GM21360 (cell line): ENCODE measurements around the gene FSTL4.

ENCODE experiments used
- ATAC-seq: cut with Tn5 transposase; IDR thresholded peaks from one replicate; pipeline ENCODE4 v1.9.1; 2021; ENCODE audit warnings: mild to moderate bottlenecking, moderate library complexity; ENCODE audit not compliant: unreplicated experiment

The FSTL4 gene

DNA sequence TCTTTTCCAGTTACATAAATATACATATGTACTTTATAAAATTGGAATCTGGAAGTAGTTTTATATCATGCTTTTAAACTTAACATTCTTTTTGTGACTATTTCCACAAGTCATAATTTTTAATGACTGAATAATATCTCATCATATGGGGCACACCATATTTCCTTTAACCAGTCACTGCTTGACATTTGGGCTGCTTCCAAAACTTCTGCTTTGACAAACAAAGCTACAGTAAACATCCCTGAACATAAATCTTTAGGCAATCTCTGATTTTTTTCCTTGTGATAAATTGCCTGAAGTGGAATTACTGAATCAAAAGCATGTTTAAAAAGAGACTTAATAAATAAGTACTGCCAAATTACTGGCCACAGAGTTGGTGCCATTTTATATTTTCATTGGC is 178.0 kb downstream of the FSTL4 start:
- ATAC-seq: no peak

DNA sequence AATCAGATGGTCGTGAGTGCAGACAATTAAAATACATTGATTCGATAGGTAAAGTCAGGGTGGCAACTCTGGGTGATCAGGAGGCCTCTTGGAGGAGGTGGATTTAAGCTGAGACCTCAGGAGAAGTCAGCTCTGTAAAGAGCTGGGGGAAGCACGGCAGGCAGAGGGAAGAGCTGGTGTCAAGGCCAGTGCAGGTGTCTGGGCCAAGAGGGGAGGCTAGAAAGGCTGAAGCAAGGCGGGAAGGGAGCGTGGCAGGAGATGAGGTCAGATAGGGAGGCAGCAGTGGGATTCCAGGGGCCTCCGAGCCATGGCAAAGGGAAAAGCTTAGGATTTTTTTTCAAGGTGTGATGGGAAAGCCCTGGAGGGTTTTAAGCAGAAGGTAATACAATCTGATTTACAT is 178.7 kb downstream of the FSTL4 start:
- ATAC-seq: no peak

DNA sequence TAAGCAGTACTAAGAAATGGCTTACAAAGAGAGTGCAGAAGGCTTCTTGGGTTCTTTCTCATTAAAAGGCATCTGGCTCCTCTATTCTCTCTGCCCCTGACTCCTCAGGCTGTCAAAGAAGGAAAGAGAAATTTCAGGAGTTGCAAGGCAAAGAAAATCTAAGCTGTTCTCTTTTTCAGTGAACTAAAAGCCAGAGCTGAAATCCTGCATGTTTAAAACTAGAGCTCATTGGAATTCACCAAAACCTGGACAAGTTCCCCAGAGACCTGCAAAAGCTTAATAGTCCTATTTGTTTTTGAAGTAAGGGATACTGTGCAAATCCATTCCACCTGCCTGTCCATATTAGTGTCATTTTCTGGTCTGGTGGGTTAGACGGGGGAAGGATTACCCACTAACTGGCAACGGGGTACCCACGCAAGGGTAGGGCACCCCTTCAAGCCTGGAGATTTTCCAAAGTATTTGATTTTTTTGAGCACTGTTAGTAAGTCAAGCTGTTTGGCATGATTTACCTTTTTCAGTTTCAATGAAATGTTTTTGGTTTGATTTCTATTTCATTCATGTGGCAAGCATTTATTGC is 179.3 kb downstream of the FSTL4 start:
- ATAC-seq: no peak

DNA sequence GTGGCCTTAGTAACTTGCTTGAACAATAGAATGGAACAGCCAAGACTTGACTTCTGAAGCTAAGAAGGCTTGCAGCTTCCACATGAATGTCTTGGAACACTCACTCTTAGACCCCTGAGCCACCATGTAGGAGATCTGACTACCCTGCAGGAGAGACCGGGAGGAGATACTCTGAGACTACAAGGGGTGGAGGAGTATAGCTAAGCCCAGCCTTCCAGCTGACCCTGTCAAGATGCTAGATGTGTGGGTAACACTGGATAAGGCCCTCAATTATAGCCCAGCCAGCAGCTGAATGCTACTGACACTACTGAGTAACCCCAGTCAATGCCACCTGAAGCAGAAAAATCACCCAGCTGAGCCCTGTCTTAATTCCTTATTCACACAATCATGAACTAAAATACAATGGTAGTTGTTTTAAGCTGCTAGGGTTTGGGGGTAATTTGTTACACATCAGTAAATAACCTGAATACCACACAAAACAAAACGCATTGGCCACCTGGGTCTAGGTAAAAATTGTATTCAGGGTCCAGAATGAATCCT is 180.9 kb downstream of the FSTL4 start:
- no peak for ATAC-seq

DNA sequence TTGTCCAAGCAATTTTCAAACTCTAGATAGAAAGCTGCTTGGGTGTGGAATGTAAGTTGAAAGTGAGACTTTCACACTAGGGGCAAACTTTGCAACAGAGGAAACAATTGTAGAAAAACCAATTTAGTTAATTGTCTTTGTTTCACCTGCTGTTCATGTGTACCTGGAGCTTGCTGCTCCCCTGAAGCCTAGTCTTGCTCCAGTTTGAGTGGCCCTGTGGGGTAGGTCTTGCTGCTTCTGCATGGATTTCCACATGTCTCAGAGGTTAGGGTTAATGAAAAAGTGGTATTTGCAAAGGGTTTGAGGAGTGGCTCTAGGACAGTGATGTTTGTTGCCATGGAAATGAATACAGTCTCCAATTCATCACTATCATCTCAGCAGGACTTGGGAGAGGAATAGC is 182.2 kb downstream of the FSTL4 start:
- no peak for ATAC-seq

DNA sequence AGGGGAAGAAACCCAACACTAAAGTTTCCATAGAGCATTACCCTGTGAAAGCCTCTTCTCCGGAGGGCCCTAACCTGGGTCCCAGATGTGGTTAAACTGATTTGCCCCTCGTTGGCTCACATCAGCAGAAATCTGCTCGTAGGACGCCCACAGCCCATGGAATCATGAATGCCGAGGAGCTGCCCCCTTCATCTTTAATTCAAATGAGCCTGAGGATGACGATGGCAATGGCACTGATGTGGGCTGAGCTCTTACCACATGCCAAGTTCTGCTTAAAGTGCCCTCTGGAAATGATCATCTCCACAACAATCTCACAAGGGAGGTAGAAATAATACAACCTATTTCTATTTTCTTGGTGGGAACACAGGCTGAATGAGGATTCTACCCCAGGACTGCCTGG is 183.3 kb downstream of the FSTL4 start:
- ATAC-seq: no peak

DNA sequence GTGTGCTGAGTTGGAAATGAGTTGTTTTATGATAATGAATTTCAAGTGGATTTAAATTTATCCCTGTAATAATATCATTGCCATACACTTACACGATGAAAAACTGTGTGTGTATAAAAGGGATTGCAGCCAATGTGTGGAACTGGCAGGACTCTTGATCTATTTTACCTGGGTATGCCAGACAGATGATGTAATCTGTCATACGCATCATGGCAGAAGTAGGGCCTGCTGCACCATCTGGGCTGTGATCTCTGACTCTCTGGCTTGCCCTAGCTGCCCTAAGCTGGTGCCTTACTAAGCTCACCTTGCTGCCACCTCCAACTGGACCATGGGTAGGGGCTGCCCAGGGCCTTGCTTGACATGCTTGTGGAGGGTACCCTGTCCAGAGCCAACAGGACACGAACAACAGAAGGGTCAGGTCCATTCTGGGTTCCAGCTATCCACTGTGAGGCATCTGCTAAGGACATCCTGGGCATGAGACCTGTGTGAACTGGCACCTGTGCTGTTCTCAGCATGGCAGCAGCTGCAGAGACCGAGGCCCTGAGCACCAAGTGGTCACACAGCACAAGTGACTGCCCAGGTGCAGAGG is 184.2 kb downstream of the FSTL4 start:
- no peak for ATAC-seq

DNA sequence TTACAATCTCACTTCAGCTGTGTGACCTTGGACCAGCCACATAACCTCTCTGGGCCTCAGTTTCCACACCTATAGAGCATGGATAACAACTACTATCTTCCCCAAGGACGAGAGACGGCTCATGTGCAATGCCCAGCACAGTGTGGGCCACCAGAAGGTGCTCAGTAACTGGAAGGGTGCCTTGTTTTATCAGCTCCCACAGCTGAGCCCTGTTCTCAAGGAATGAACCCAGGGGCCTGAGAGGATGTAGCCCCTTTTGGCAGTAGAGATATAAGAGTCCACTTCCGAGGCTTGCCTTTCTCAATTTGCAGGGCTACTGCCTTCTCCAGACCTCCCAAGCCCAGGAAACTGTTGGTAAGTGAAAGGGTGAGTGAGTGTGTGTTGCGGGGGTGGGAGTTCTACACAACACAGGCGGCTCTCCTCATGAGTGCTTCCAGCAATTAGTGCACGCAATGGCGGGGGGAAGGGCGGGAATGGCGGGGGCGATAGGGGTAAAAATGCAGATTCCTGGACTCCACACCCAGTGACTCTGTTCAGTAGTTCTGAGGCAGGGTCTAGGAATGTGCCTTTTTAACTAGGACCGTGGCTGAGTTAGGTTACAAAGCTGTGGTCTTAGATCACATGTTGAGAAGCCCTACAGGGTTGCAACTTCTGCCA is 185.1 kb downstream of the FSTL4 start:
- ATAC-seq: no peak

DNA sequence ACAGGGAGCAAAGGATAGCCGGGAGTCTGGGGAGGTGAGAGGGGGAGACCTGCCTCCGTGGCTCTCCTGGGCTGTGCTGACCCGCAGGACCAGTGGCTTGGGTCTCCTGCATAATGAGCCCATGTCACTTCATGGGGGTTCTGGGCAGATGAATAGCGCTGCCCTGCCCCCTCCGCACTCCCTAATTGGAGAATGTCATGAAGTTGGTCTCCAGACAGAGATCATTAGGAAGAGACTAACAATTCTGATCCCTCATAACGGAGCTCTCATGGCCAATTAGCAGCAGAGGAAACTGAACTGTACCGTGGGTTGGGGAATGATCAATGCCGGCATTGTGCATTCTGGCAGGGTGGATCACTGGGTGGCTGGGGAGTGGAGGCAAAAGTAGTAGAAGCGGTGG is 186.1 kb downstream of the FSTL4 start:
- ATAC-seq: no peak

DNA sequence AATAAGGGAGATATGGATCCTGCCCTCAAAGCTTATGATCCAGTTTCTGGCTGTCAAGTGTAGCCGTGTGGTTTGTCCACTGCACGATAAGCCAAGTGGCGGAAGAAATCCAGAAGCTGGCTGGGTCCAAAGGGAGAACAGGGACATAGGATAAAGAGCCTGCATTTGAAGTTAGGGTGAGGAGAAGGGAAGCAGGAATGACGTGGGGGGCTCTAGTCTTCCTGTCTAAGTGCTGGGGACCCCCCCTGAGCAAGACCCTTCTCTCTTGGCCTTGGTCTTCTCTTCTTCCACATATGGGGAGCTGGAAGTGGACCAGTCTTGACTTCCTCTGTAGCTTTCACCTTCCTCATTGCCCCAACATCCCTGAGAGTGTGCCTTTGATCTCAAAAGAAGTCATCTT is 186.6 kb downstream of the FSTL4 start:
- no peak for ATAC-seq

DNA sequence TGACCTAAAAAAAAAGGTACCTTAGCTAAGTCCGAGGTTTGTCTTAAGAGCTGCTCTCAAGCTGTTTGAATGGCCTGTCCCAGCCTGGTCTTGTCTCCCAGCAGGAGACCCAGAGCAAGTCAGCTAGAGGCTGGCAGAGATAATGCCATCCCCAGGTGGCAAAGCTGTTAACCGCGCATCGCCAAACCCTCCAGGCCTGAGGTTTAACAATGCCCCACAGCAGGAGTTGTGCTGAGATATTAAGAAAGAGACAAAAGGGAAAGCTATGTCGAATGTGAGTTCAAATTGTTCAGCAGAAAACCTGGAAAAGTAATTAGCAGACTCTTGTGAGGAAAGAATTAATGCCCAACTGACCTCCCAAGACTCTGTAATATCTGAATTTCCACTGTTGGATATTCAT is 187.1 kb downstream of the FSTL4 start:
- no peak for ATAC-seq

DNA sequence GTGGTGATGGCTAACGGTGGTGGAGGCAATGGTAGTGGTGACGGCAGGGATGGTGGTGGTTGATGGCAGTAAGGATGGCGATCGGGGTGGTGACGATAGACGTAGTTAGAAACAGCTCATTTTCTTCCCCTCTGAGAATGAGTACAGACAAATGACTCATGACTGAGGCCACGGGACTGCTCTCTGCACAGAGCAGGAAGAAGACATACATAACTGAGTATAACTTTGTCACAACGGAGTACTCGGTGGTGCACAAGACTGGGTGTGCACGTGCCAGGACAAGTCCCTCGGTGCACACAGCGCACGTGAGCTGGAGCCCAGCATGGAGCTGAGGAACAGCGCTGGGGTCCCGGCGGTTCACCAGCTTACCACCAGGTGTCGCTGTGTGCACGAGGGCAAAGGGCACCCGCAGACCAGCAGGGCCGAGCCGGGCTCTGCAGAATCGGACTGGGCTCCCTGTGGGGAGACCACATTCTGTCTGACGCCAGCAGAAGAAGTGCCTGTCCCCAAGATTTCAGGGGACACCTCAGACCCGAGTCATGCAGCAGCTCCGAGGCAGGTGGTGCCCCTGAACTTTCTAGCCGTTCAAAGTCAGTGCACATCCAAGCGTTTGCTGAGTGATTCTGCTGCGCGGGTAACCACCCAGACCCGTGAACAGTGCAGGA is 188.6 kb downstream of the FSTL4 start:
- peak; percentile 64 for ATAC-seq

DNA sequence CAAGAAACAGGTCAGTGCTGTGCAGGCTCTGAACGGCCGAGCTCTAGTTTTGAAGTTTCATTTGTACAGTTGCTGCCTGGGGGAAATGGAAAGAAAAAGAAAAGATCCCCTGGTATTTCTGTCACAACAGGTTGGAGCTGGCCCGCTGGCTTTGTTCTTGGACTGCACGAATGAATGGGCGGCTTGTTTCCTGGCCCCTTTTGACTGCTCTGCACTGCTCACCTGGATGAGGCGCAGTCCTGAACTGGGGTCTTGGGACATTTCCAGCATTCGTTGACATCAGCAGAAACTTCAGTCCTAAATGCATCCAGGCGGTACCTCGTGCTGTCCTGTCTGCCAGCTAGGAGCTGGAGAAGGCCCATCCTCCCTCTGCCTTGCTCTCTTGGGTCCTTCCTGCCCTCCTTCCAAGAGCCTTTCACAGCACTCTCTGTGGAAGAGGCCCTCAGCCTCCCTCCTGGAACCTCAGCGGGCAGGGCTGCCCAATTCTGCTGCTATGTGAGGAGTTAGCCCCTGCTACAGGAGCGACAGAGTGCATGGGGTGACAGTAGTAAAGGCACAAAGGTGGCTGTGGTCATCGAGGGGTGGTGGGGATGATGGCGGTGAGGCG is 189.2 kb downstream of the FSTL4 start:
- ATAC-seq: no peak

DNA sequence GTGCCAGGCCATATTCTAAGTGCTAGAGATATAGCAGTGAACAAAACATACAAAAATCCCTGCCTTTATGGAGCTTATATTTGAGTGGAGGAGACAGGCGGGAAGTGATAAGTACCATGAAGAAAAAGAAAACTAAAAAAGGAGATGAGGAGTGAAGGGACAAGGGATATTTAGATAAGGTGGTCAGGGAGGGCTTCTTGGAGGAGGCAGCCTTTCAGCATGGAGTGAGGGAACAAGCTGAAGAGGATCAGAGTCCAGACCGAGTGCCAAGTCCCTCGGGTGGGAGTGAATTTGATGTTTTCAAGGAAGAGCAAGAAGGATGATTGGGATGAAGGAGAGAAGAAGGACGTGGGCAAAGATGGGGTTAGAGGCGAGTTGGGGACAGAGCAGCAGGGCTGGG is 190.5 kb downstream of the FSTL4 start:
- no peak for ATAC-seq

DNA sequence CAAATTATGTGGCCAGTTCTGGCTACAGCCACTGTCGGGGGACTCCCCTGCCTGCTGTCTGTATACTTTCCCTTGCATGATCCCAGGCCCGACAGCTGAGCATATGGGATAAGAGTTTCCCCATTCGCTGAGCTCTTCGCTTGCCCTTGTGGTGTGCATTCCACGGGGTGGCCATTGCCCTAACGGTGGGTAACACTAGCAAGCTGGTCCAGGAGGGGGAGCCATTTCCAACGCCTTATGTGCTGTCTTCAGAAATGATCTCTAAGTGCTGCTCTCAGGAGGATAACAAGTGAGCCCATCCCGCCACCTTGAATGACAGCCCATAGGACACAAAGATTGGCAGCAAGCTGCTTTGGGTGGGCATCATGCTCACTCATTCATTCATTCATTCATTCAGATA is 190.9 kb downstream of the FSTL4 start:
- no peak for ATAC-seq

DNA sequence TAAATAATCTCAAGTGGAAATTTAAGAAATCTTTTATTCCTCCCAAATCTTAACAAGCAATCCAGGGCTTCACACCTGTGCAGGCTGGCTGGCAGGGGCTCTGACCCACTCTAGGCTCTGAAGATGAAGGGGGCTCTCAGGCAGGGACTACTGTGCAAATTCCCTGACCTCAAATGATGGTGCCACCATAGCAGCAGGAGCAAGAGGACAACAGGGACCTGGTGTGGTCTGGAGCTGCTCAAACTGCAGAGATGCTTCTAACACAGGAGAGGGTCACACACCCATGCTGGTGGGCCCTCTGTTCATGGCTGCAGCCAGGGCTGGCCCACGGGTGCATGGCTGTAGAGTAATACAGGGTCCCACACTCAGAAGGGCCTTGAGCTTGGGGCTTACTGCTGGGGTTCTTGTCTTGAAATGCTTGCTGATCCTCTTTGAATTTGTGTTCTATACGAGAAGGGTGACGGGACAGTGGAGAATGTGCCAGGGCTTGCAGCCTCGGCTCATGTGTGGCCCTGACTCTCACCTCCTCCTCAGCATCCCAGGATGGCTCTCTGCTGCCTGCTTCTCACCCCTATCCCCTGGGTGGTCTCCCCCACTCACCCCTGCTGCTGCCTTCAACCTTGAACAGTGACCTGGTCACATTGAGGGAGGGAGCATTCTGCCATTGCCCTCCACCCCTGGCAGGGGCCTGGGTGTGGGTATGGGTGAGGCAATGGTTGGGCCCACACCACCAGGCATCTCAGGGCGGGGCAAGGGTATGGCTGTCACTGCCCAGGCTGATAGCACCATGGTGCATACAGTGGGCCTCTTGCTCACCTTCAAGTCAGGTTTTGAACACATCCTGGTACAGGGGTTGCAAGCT is 191.7 kb downstream of the FSTL4 start:
- no peak for ATAC-seq

DNA sequence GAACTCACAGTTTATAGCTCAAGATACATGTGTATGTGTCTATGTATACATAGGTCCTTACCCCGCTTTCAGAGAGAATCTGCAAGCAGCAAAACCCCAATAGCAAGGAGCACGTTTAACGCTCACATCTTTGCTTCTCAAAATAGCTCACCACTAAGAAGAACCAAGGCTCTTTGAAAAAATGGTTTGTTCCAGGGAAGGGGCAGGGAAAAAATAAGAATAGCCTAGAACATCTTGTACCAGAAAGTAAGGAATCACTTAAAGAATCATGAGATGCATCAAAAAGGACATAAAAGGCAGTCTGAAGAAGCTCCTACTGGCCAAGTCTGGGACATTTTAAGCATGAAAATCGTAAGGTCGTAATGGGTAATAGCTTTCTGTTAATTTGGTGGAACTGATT is 196.4 kb downstream of the FSTL4 start:
- ATAC-seq: no peak

DNA sequence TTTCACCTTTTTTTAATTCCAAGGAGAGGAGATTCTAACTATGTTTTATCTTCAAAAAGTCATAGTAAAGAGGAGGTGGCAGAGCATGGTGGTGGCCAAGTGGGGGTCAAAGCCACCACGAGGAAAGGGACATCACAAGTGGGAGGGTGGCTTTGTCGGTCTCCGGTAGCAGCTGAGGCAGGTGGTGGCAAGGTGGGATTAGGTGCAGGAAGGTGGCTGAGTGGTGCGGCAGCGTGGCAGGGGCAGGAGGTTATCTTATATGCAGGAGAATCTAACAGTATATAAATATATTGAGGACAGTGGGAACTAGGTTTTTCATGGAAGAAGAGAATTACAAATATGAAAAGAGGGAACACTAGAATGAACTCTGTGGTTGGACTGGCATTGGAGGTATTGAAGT is 196.8 kb downstream of the FSTL4 start:
- ATAC-seq: no peak

DNA sequence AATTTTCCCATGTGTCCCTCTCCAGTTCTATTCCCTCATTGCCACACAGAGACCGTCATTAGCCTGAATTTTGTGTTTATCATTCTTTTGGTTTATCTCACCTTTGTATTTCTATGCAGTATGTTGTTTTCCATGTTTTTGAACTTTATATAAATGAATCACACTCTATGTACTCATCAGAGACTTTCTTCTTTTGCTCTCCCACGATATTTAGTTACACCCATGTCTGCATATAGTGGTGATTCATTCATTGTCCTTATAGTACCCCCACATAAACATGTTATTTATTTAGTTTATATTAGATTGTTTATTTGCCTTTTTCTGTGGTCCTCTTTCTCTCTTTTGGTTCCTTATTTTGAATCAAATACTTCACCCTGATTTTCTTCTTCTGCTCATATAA is 199.7 kb downstream of the FSTL4 start:
- no peak for ATAC-seq

DNA sequence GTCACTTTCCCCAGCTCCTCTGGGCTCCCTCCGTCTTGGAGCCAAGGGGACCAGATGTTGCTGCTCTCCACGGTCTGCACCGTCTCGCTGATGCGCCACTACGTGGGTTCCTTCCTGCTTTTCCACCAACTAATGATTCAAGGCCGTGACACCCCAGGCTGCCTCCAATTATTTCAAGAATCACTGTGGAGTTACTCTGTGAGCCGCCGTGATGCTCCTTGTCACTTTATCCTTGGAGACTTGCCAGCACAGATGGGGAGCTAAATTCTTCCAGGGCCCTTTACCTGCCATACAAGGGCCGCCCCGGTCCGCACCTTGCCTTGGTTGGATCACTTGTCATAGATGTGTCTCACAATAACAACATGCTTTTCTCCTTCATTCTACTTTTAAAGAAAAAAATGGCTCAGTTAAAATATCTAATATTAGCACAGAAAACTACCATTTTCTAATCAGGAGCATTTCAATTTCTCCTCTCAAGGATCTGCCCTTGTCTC is 202.0 kb downstream of the FSTL4 start:
- no peak for ATAC-seq
